ENCODE measurements around the gene ZSWIM2. TPM values are rescaled to one million over a fixed set of nuclear protein-coding genes. Genes with fewer than 3 reads are reported as not detected.

The ZSWIM2 gene
- polyA plus RNA-seq, 1 donor from 2014 or later = not detected

DNA sequence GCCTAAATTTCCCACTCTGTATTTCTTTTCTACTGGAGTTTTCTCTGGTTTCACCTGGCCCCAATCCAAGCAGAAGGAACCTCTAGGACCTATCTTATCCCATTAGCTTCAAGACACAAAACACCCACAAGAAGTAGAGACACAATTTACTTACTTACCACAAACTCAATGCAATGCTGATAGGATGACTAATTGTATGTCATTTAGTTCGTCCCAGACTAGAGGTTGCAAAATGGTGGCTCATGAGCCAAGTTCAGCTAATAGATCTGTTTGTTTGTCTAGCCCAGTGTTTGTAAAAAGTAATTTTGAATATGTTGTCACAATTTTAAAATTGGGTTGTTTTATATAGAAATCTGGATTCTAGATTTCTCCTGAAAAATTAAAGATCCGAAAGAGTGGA lies 34.7 kb upstream of the ZSWIM2 start:
- TF ChIP-seq EZH2 (IDR thresholded peaks at IDR 0.05; ENCODE audit: borderline replicate concordance, insufficient read depth, low read length, poor library complexity, severe bottlenecking) (no peak), TAF1 (IDR thresholded peaks at IDR 0.05; ENCODE audit: low read depth) (no peak), POLR2AphosphoS5 (IDR thresholded peaks at IDR 0.05) (no peak), MXI1 (conservative IDR thresholded peaks at IDR 0.05; ENCODE audit: poor library complexity, severe bottlenecking) (no peak), EP300 (conservative IDR thresholded peaks at IDR 0.05; ENCODE audit: poor library complexity, severe bottlenecking) (no peak), CTCF (IDR thresholded peaks at IDR 0.05; ENCODE audit: poor library complexity, severe bottlenecking) (no peak), REST (IDR thresholded peaks at IDR 0.05; ENCODE audit: borderline replicate concordance) (no peak), RAD21 (conservative IDR thresholded peaks at IDR 0.05) (no peak), SMC3 (conservative IDR thresholded peaks at IDR 0.05; ENCODE audit: poor library complexity) (no peak)
- Histone ChIP-seq H3K4me3 (ENCODE audit: low read length) (no peak overlapping the region), H3K27me3 (ENCODE audit: insufficient read depth, low read depth, low read length) (no peaks in the 10 kb centered on the region)

GRCh38 chr2:186882511-186883071 lies 33.6 kb upstream of the ZSWIM2 start:
- Histone ChIP-seq H3K9me3 (ENCODE audit: low read length) (peaks cover 4% of the 10 kb centered on the region), H3K27ac (ENCODE audit: low read length) (no peak overlapping the region), H3K4me2 (ENCODE audit: low read length) (no peak overlapping the region), H3F3A (ENCODE audit: insufficient read depth, low read length, poor library complexity, severe bottlenecking) (no peaks in the 10 kb centered on the region), H3K9me2 (ENCODE audit: insufficient read depth, low read length) (no peaks in the 10 kb centered on the region), H3K79me2 (replicated peaks; ENCODE audit: insufficient read depth, low read length) (no peaks in the 10 kb centered on the region), H2AFZ (ENCODE audit: low read depth, low read length) (no peak overlapping the region), H4K20me1 (ENCODE audit: insufficient read depth) (no peaks in the 10 kb centered on the region), H3K27me3 (ENCODE audit: insufficient read depth, low read depth, low read length) (no peaks in the 10 kb centered on the region), H3K4me3 (ENCODE audit: low read length) (no peak overlapping the region), H3K9ac (ENCODE audit: low read length) (no peak overlapping the region), H3K36me3 (ENCODE audit: insufficient read depth, low read length) (no peaks in the 10 kb centered on the region)
- TF ChIP-seq REST (IDR thresholded peaks at IDR 0.05; ENCODE audit: borderline replicate concordance) = no peak
- no peak for TF ChIP-seq RAD21 (conservative IDR thresholded peaks at IDR 0.05)

More for the DNA sequence above, 34.7 kb upstream of the ZSWIM2 start:
- Histone ChIP-seq H4K20me1 (ENCODE audit: insufficient read depth) (no peaks in the 10 kb centered on the region), H3K79me2 (replicated peaks; ENCODE audit: insufficient read depth, low read length) (no peaks in the 10 kb centered on the region), H3K36me3 (ENCODE audit: insufficient read depth, low read length) (no peaks in the 10 kb centered on the region), H3K27ac (ENCODE audit: low read length) (no peak overlapping the region), H3K9ac (ENCODE audit: low read length) (no peak overlapping the region), H2AFZ (ENCODE audit: low read depth, low read length) (no peak overlapping the region), H3F3A (ENCODE audit: insufficient read depth, low read length, poor library complexity, severe bottlenecking) (no peaks in the 10 kb centered on the region), H3K9me3 (ENCODE audit: low read length) (peaks cover 4% of the 10 kb centered on the region), H3K4me2 (ENCODE audit: low read length) (no peak overlapping the region), H3K9me2 (ENCODE audit: insufficient read depth, low read length) (no peaks in the 10 kb centered on the region)
